Liver (tissue), 9 donors: ENCODE results near the gene TNP2. TPM values are rescaled to one million over a fixed set of nuclear protein-coding genes. Genes with fewer than 3 reads are reported as not detected.

Source experiments
- DNase-seq: peaks from one replicate; pipeline ENCODE4 v3.0.0-alpha.2; 2017; ENCODE audit warnings: low spot score
- H3K27ac ChIP-seq, 2 donors: one replicate each; pipeline ENCODE4 v1.7.0; 2013; ENCODE audit warnings: inconsistent platforms in 2 of 2, low read length in 2 of 2, control low read depth in 1 of 2, low read depth in 1 of 2, mild to moderate bottlenecking in 1 of 2
- H3K27me3 ChIP-seq, 4 donors: one replicate each; pipeline versions ENCODE4 v1.6.1 to v1.7.0; 2013; ENCODE audit warnings: low read length in 3 of 4, inconsistent platforms in 1 of 4, mild to moderate bottlenecking in 1 of 4, moderate library complexity in 1 of 4; ENCODE audit not compliant: control insufficient read depth in 4 of 4, insufficient read depth in 4 of 4
- H3K36me3 ChIP-seq, 4 donors: one replicate each; pipeline versions ENCODE4 v1.6.1 to v1.7.0; 2013; ENCODE audit warnings: low read length in 3 of 4, mild to moderate bottlenecking in 3 of 4, low read depth in 1 of 4, moderate library complexity in 1 of 4; ENCODE audit not compliant: control insufficient read depth in 4 of 4, insufficient read depth in 3 of 4
- H3K4me1 ChIP-seq, 4 donors: one replicate each; pipeline versions ENCODE4 v1.6.1 to v1.7.0; 2013; ENCODE audit warnings: low read length in 3 of 4, mild to moderate bottlenecking in 3 of 4, moderate library complexity in 1 of 4; ENCODE audit not compliant: control insufficient read depth in 4 of 4, insufficient read depth in 4 of 4
- H3K4me3 ChIP-seq, 3 donors: one replicate each; pipeline versions ENCODE4 v1.6.1 to v1.7.0; 2013; ENCODE audit warnings: low read length in 3 of 3, control low read depth in 1 of 3, low read depth in 1 of 3, mild to moderate bottlenecking in 1 of 3
- H3K9ac ChIP-seq, 2 donors: one replicate each; pipeline ENCODE4 v1.7.0; 2013; ENCODE audit warnings: low read length in 2 of 2, mild to moderate bottlenecking in 2 of 2, moderate library complexity in 2 of 2, control low read depth in 1 of 2, low read depth in 1 of 2
- H3K9me3 ChIP-seq, 4 donors: one replicate each; pipeline versions ENCODE4 v1.6.1 to v1.7.0; 2013; ENCODE audit warnings: low read length in 3 of 4; ENCODE audit not compliant: control insufficient read depth in 4 of 4
- ATF3 ChIP-seq: IDR thresholded peaks from 2 replicates; pipeline ENCODE4 v1.6.1; 2016; ENCODE audit warnings: antibody characterized with exemption
- CTCF ChIP-seq: fragments of 150-350 bp; IDR thresholded peaks from 2 replicates; pipeline ENCODE4 v1.5.1; 2017; ENCODE audit warnings: improper control_type of control experiment, low read depth, low read length; ENCODE audit not compliant: missing input control
- EGR1 ChIP-seq, 2 donors: IDR thresholded peaks; 2 replicates each; pipeline ENCODE4 v1.6.1; 2016 to 2018; ENCODE audit warnings: antibody characterized with exemption in 2 of 2, low read depth in 2 of 2
- FOXA1 ChIP-seq: IDR thresholded peaks from 2 replicates; pipeline ENCODE4 v1.6.1; 2016; ENCODE audit warnings: antibody characterized with exemption
- FOXA2 ChIP-seq: IDR thresholded peaks from 2 replicates; pipeline ENCODE4 v1.6.1; 2016; ENCODE audit warnings: antibody characterized with exemption
- GABPA ChIP-seq, 2 donors: IDR thresholded peaks in 1 of 2; conservative IDR thresholded peaks in 1 of 2; 2 replicates each; pipeline ENCODE4 v1.6.1; 2016; ENCODE audit warnings: antibody characterized with exemption in 2 of 2, mild to moderate bottlenecking in 1 of 2, moderate library complexity in 1 of 2
- HNF4A ChIP-seq, 2 donors: conservative IDR thresholded peaks; 2 replicates each; pipeline ENCODE4 v1.6.1; 2016; ENCODE audit warnings: antibody characterized with exemption in 2 of 2, mild to moderate bottlenecking in 2 of 2
- HNF4G ChIP-seq: IDR thresholded peaks from 2 replicates; pipeline ENCODE4 v1.6.1; 2016; ENCODE audit warnings: antibody characterized with exemption
- JUND ChIP-seq, 2 donors: IDR thresholded peaks; 2 replicates each; pipeline ENCODE4 v1.6.1; 2016; ENCODE audit warnings: antibody characterized with exemption in 2 of 2
- MAX ChIP-seq: IDR thresholded peaks from 2 replicates; pipeline ENCODE4 v1.6.1; 2016; ENCODE audit warnings: antibody characterized with exemption
- NR2F2 ChIP-seq: IDR thresholded peaks from 2 replicates; pipeline ENCODE4 v1.6.1; 2016; ENCODE audit warnings: antibody characterized with exemption
- RAD21 ChIP-seq, 2 donors: IDR thresholded peaks; 2 replicates each; pipeline ENCODE4 v1.6.1; 2016; ENCODE audit warnings: antibody characterized with exemption in 2 of 2, mild to moderate bottlenecking in 2 of 2
- REST ChIP-seq: IDR thresholded peaks from 2 replicates; pipeline ENCODE4 v1.6.1; 2016; ENCODE audit warnings: antibody characterized with exemption, mild to moderate bottlenecking
- RXRA ChIP-seq, 2 donors: IDR thresholded peaks; 2 replicates each; pipeline ENCODE4 v1.6.1; 2017 to 2018; ENCODE audit warnings: antibody characterized with exemption in 2 of 2, mild to moderate bottlenecking in 1 of 2
- SP1 ChIP-seq: IDR thresholded peaks from 2 replicates; pipeline ENCODE4 v1.6.1; 2018; ENCODE audit warnings: antibody characterized with exemption, mild to moderate bottlenecking
- TAF1 ChIP-seq: conservative IDR thresholded peaks from 2 replicates; pipeline ENCODE4 v1.6.1; 2016; ENCODE audit warnings: antibody characterized with exemption, mild to moderate bottlenecking
- YY1 ChIP-seq: IDR thresholded peaks from 2 replicates; pipeline ENCODE4 v1.6.1; 2016; ENCODE audit warnings: antibody characterized with exemption, mild to moderate bottlenecking
- ZBTB33 ChIP-seq: IDR thresholded peaks from 2 replicates; pipeline ENCODE4 v1.6.1; 2016; ENCODE audit warnings: antibody characterized with exemption
- WGBS: extraction: QIAGEN DNeasy Blood & Tissue Kit; methylation state at CpG from one replicate; pipeline ENCODE4 v1.1.7; 2013; 5-methylcytosine and 5-hydroxymethylcytosine counted together
- polyA plus RNA-seq, 2 donors: library from polyadenylated mRNA; stranded (reverse) in 1 of 2; unstranded in 1 of 2; fragments of 200-250 nt in 1 of 2; fragments of >200 nt in 1 of 2; fragmentation: Nextera tagmentation in 1 of 2; extraction: Ambion mirVana in 1 of 2; gene quantifications; one replicate each; pipeline versions ENCODE4 v1.2.1 to v1.2.3, GENCODE V29; 2013 to 2015
- total RNA-seq, 2 donors: library from RNA; depleted of rRNA; stranded (reverse); fragments of >200 nt; gene quantifications; one replicate each; pipeline ENCODE4 v1.2.3, GENCODE V29; 2014
- donor health status: healthy.
- donor health status: healthy.
- donor health status: healthy.
- donor health status: healthy.
- donor health status: healthy.

Gene TNP2
- total and polyA plus RNA-seq, 4 donors: not detected

- no peak for TF ChIP-seq EGR1 (IDR thresholded peaks at IDR 0.05; ENCODE audit: low read depth in 2 of 2)
- no peak for TF ChIP-seq FOXA1
- no peak for TF ChIP-seq CTCF
- no peak for TF ChIP-seq SP1
- TF ChIP-seq TAF1: no peak
- no peak for TF ChIP-seq ZBTB33
- no peak for TF ChIP-seq JUND (IDR thresholded peaks at IDR 0.05)
- TF ChIP-seq RXRA (IDR thresholded peaks at IDR 0.05): no peak
- TF ChIP-seq GABPA (IDR thresholded peaks at IDR 0.05 in 1 of 2, conservative IDR thresholded peaks at IDR 0.05 in 1 of 2): no peak
- no peak for TF ChIP-seq RAD21 (IDR thresholded peaks at IDR 0.05)
- TF ChIP-seq YY1: no peak
- no peak for TF ChIP-seq ATF3
- TF ChIP-seq HNF4A (conservative IDR thresholded peaks at IDR 0.05): no peak
- no peak for TF ChIP-seq MAX
- no peak for TF ChIP-seq NR2F2
- TF ChIP-seq HNF4G: no peak
- no peak for TF ChIP-seq FOXA2
- no peak for TF ChIP-seq REST
- H3K27me3 ChIP-seq: no peaks in the 10 kb centered on the region
- DNase-seq: no peak
- no peaks in the 10 kb centered on the region for H3K4me1 ChIP-seq
- H3K9me3 ChIP-seq: no peaks in the 10 kb centered on the region
- H3K9ac ChIP-seq: no peak overlapping the region
- no peaks in the 10 kb centered on the region for H3K36me3 ChIP-seq
- no peak overlapping the region for H3K4me3 ChIP-seq
- H3K27ac ChIP-seq: no peak overlapping the region
- 90% methylated on average over 23 of the region's 23 CpGs for WGBS
These were observed 47.3 kb upstream of the TNP2 start for GRCh38 chr16:11316331-11317015.
